CD4-positive, alpha-beta T cell treated with Interleukin-6 for 4 hours (primary cell): ENCODE measurements around the gene RAB13.

Experiments
- DNase-seq: peaks from one replicate; pipeline ENCODE4 v3.0.0-alpha.2; 2020; ENCODE audit warnings: mixed read lengths

The RAB13 gene

DNA sequence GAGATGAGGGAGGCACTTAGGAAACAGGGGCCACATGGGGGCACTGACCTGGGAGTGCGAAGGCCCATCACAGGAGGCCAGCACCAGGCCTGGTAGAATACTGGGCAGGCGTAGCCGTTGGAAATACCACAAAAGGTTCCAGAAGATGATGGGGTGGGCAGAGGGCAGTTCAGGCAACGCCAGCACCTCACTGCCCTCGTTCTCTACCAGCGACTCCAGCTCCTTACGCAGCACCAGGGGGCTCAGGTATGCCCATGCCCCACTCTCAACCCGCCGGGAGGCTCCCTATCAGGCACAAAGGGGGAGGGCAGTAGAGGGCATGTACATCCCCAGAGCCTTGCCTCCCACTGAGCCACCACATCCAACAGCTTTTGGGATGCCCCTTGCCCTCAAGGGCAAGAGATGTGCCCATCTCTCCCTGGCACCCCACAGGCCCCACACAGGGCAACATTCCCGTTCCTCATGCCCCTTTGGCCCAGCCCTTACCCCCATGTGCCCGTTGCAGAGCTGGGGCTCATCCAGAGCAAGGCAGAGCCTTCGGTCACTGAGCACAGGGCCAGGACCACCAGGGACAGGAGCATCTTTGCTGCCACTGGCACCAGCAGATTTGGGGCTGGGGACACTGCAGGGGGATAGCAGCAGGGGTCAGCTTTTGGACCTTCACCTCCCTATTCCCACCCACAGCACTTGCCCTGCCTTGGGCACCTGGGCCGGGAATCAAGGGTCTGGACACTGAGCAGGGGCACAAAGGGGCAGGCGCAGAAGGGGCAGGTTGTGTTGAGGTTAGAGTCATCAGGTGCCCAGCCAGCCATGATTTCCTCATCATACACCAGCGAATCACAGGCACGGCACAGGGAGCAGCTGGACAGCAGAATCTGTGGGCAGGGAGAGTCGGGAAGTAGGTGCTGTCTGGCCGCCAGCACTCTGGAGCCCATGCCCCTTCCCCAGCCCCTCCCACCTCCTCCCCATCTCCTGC, 53.7 kb downstream of the RAB13 start:
- DNase-seq, result no peak
